PC-3 (cell line): Measurements from ENCODE around the gene MRPL33.

Experiments used
- CTCF ChIP-seq: fragments of 300-600 bp; sonication (generic); conservative IDR thresholded peaks from 2 replicates; pipeline ENCODE4 v1.5.1; 2017; ENCODE audit warnings: antibody characterized with exemption, low read depth, mild to moderate bottlenecking, low read length
- EZH2 ChIP-seq: fragments of 300-600 bp; sonication (generic); IDR thresholded peaks from one replicate; pipeline ENCODE4 v1.6.1; 2017; ENCODE audit warnings: antibody characterized with exemption, mild to moderate bottlenecking, low read length; ENCODE audit not compliant: unreplicated experiment
- EZH2phosphoT487 ChIP-seq: fragments of 300-600 bp; sonication (generic); IDR thresholded peaks from 2 replicates; pipeline ENCODE4 v1.6.1; 2018; ENCODE audit warnings: mild to moderate bottlenecking, antibody characterized with exemption, low read length, borderline replicate concordance

GRCh38 chr2:27741673-27742072 is 29.8 kb upstream of the MRPL33 start:
- TF ChIP-seq CTCF (no peak), EZH2 (no peak), EZH2phosphoT487 (no peak)
